Stimulated activated CD8-positive, alpha-beta memory T cell treated with anti-CD3 and anti-CD28 coated beads, Interleukin-4, amount 100 ng/mL, for 4 hours (primary cell): ENCODE results near the gene ENTREP1.
"Not testable (repeated sequence)": the region's sequence is repeated elsewhere in the genome, so short reads cannot be mapped to it uniquely, and the experiment has no call there.

Experiments
- DNase-seq, 2 donors: peaks; one replicate each; pipeline ENCODE4 v3.0.0-alpha.2; 2020; ENCODE audit warnings: low read depth in 2 of 2, low spot score in 1 of 2

Gene ENTREP1, protein sequence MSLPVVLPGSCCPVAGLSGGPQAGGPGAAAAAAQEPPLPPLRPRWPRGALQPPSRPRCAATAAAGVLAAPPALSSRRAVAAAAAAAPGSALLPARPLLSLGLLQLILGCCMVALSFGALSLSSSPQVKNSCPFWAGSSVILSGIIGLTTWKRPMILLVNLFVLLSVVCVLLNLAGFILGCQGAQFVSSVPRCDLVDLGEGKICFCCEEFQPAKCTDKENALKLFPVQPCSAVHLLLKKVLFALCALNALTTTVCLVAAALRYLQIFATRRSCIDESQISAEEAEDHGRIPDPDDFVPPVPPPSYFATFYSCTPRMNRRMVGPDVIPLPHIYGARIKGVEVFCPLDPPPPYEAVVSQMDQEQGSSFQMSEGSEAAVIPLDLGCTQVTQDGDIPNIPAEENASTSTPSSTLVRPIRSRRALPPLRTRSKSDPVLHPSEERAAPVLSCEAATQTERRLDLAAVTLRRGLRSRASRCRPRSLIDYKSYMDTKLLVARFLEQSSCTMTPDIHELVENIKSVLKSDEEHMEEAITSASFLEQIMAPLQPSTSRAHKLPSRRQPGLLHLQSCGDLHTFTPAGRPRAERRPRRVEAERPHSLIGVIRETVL

DNA sequence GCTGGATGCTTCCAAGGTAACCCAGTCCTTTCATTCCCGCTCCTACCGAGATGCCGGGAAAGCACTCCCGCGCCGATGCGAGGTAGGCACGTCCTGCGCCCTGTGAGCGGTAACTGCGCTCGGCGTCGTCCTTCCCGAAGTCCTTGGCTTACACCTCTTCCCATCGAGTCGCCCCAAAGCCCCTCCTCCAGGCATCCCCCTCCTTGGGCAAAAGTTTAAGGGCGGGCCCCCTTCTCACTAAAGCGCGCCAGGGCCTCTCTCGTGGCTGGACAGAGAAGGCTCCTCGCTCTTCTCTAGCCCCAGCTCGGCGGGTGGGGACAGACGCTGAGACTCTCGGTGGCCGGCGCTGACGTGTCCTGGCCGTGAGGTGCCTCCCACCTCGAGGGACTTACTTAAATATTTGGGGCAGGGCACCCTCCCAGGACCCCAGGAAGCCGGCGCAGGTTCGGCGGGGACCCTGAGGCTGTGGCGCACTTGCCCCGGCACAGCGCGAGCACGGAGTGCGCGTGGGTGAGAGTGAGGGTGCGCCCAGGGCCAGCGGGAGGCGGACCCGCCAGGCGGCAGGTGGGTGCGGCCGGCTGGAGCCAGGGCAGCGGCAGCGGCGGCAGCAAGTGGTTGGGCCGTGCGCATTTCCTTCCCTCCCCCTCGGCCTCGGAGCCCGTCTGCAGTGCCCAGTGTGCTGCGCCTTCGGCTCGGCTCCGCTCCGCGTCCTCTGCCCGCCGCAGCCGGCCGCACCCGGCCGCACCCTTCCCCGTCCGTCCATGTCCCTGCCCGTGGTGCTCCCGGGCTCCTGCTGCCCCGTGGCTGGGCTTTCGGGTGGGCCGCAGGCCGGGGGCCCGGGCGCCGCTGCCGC lies at the start of gene ENTREP1:
ENTREP1 (plus strand) TSS at position 667 of the 853 bp plus-strand sequence; CDS start at position 762, 95 bp downstream.
- no peak for DNase-seq

DNA sequence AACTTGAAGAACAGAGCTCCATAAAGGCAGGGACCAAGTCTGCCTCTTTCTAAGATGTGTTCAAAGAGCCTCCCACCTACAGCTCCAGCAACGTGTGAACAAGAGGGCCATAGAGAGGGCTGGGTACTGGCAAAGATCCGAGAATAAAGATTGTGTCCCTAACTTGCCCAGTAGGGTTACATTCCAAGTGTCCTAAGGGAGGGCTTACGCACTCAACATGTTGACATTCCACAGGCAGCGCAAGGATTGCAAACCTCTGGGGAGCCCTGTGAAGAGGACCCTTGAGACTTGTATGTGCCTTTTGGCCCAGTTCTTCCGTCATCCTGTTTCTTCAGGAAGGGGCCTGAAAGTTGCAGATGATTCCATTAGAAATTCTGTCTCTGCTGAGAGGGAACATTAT lies 48.2 kb upstream of the ENTREP1 start:
- no peak for DNase-seq

DNA sequence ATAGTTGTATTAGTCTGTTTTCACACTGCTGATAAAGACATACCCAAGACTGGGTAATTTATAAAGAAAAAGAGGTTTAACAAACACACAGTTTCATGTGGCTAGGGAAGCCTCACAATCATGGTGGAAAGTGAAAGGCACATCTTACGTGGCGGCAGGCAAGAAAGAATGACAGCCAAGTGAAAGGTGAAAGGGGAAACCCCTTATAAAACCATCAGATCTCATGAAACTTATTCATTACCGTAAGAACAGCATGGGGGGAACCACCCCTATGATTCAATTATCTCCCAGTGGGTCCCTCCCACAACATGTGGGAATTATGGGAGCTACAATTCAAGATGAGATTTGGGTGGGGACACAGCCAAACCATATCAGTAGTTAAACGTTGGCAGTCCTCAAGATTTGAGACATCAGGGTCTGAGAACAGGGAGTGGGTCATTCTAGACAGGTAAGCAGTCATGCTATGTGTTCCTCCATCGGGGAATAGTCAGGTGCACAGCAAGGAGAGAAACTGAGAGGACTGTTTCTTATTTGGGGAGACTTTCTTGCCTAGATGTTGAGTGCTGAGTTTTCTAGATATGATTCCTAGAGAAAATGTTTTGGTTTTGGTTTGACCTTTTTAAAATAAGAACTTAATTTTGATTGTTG lies 45.8 kb upstream of the ENTREP1 start:
- DNase-seq, result no peak

DNA sequence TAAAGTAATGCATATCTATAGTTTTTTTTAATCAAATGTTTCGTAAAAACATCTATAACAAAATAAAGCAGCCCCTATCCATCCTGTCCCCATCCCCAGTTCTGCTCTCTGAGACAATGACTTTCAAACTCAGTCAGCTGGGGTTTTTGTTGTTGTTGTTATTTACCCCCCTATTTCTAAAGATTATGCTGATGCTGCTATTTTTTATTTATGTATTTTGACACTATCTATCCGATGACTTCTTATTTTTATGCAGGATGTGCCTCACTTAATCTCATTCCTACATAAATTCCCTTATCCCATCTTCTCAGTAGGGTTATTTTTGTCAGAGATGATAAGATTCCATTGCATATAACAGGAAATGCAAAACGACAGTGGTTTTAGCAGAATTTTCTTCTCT lies 45.3 kb upstream of the ENTREP1 start:
- no peak for DNase-seq

DNA sequence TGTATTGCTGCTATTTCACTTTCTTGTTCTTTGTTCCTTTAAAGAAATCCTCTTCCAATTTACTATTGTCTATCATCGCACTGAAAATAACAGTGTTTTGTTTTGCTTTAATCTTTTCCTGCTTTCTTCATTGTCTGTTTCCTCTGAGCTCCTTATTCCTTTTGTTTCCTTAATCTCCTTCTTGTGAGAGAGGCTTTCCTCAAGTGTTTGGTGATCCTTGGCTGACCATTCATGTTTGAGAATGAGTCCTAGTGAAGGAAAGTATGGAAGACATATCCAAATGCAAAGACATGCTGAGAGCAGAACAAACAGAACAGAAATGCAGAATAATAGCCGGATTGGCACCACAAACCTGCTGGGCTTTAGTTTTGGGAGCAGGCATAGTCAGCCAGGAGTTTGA lies 42.0 kb upstream of the ENTREP1 start:
- no peak for DNase-seq

DNA sequence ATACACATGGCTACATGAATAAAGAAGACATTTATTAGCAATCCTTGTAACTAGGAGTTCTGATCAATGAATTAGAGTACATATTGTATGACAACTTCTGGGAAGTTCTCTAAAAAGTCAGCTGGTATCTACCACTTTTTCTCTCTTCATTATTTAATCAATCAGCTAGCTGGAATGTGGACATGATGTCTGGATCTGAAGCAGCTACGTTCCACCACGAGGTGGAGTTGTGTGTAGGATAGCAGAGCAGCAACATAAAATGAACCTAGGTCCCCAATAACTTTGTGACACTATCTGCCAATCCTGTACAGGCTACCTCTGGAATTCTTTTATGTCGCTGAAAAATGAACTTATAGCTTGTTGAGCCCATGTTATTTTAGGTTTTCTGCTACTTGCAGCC lies 32.9 kb upstream of the ENTREP1 start:
- DNase-seq, result no peak

DNA sequence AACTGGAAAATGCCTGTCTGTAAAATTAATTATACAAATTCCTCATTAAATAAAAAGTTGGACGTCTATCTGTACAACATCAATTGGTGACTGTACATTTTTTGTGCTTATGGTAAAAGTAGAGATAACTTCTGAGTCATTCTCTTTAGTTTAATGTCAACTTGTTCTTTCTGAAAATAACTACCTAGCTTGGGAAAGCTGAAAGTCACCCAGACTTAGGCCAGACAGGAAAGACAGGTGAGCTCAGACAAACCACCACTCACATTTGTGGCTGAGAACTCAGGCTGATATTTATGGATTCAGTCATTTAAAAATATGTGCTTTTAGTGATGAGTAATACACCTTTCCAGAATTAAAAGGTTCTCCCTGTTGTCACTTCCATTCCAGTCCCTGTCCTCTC lies 31.9 kb upstream of the ENTREP1 start:
- DNase-seq, result no peak

DNA sequence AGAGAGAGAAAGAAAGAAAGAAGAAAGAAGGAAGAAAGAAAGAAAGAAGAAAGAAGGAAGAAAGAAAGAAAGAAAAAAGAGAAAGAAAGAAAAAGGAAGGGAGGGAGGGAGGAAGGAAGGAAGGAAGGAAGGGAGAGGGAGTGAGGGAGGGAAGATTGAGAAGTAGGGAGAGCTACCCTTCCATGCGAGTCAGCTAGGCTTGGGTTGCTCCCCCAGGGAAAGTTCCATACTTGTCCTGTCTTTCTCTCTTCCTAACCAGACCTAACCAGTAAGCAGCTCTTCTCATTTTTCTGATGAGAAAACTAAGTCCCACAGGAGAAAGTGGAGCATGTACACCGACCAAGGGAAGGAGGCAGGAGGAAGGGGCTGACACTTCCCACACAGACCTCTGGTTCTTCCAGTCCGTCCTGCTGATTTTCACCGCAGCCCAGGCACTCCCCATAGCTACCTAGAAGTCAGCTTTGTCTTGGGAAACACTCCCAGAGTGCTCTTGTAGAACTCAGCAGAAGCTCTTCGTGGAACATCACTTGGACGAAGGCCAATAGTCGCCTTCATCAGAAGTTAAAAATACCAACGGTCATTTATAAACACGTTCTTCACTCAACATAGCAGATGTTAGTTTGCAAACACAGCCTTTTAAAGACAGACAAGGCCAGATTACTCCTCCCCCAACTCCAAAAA lies 29.0 kb upstream of the ENTREP1 start:
- DNase-seq, result no peak

DNA sequence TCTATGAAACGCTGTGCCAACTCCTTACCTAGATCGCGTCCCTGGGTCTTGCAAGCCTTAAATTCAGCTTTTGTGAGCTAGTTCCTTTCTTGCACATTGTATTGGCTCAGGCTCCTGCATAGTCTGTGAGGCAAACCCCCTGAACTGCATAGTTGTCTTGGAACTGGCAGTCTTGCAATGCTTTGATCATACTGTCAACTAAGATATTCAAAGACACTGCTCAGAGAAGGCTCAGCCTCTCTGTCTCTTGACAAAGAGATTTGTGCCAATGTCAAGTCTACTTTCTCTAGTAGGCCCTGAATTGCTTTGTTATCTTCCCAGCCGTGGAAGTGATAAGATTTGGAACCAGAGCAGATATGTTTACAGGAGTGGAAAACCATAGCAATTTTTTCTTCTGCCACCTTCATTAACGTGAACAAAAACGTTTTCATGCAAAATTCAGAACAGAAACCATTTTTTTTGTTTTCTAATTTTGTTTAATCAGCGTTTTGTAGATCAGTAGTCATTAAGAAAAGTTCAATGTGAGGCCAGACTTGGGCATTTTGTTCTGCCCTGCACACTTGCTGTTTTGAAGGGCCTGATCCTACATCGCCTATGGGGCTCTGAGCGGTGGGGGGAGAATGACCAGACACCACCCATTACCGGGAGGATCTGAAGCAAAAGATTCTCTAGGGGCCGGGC lies 27.6 kb upstream of the ENTREP1 start:
- no peak for DNase-seq

DNA sequence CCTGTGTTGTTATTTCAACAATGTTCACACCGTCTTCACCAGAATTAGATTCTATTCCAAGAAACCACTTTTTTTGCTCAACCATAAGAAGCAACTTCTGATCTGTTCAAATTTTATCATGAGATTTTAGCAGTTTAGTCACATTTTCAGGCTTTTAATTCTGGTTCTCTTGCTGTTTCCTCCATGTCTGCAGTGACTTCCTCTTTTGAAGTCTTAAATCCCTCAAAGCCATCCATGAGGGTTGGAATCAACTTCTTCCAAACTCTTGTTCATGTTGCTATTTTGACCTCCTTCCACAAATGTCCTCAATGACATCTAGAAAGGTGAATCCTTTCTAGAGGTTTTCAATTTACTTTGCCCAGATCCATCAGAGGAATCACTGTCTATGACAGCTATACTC lies 25.7 kb upstream of the ENTREP1 start:
- no peak for DNase-seq

DNA sequence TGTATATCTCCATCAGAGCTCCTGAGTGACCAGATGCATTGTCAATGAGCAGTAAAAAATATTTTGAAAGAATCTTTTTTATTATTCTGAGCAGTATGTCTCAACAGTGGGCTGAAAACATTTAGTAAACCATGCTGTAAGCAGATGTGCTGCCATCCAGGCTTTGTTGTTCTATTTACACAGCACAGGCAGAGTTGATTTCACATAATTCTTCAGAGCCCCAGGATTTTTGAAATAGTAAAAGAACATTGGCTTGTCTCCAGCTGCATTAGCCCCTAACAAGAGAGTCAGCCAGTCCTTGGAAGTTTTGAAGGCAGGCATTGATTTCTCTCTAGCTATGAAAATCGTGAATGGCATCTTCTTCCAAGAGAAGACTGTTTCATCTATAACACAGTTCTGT lies 25.2 kb upstream of the ENTREP1 start:
- no peak for DNase-seq

DNA sequence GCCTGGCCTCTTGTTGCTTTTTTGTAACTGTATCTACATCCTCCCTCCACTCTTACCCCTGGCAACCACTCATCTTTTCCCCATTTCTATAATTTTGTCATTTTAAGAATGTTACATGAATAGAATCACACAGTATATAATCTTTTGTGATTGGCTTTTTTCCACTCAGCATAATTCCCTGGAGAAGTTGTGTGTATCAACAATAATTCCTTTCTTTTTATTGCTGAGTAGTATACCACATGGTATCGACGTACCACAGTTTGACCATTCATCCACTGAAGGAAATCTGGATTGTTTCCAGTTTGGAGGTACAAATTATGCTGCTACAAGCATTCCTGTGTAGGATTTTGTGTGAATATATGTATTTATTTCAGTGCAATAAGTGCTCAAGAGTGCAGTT lies 21.7 kb upstream of the ENTREP1 start:
- no peak for DNase-seq

DNA sequence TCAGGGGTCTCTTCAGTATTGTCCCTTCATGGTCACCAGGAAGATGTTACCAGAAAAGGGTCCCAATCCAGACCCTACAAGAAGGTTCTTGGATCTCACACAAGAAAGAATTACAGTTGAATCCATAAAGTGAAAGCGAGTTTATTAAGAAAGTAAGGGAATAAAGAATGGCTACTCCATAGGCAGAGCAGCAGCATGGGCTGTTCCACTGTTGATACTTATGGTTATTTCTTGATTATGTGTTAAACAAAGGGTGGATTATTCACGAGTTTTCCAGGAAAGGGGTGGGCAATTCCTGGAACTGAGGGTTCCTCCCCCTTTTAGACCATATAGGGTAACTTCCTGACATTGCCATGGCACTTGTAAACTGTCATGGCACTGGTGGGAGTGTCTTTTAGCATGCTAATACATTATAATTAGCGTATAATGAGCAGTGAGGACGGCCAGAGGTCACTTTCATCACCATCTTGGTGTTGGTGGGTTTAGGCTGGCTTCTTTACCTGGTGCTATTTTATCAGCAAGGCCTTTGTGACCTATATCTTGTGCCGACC lies 18.0 kb upstream of the ENTREP1 start:
- DNase-seq, result not testable (repeated sequence)

DNA sequence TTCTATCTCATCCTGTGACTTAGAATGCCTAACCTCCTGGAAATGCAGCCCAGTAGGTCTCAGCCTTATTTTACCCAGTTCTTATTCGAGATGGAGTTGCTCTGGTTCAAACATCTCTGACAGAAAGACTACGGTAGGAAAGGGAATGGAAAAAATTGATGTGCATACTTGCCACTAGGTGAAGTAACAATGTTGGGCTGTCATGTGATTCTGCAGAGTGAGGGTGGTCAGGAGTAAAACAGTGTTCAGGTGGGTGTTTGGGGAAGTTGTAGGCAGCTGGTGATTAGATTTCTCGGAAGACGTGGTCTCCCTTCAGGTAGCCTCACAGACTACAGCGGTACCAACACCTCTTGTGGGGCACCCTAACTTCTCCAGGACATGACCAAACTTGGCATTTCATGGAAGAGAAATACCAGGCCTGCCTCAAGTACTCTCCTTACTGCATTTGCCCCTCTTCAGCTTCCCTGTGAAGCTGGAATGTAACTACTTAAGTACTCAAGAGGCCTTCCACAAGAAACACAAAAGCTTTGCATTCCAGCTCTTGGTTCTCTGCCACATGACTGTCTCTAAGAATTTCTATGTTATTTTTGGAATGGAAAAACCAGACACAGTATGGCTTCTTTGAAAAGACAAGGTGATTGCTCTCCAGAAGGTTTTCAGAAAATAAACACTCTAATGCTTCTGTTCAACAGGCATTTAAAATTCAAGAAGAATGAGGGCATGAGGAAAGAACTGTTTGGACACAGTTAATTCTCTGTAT lies 17.4 kb upstream of the ENTREP1 start:
- no peak for DNase-seq

DNA sequence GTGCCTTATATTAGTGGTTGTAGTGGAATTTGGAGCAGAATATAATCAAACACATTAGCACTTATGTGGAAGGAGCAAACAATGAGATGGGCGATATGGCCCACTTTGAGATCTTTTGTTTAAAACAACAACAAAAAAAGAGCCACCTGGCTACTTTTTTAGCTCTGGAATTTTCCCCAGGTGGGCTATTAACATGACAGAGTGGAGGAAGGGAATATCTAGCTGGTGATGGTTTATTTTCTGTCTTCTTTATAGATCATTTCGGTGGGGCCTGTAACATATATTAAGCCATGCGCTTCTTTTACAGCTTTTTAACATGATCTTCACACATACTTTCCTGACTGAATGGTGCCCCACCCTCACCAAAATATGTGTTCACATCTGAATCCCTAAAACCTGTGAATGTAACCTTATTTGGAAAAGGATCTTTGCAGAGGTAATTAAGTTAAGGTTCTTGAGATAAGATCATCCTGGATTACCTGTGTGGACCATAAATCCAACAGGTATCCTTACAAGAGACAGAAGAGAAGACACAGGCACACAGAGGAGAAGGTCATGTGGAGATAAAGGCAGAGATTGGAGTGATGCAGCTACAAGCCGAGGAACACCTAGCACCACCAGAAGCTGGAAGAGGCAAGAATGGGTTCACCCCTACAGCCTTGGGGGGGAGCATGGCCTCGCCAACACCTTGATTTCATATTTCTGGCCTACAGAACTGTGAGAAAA lies 16.6 kb upstream of the ENTREP1 start:
- no peak for DNase-seq

DNA sequence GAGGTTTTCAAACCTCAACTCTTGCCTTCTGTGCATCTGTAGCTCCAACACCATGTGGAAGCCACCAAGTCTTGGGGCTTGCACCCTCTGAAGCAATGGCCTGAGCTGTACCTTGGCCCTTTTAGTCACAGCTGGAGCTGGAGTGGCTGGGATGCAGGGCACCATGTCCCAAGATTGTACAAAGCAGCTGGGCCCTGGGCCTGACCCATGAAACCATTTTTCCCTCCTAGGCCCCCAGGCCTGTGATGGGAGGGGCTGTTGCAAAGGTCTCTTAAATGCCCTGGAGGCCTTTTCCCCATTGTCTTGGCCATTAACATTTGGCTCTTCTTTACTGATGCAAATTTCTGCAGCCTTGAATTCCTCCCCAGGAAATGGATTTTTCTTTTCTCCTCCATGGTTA lies 11.8 kb upstream of the ENTREP1 start:
- no peak for DNase-seq

DNA sequence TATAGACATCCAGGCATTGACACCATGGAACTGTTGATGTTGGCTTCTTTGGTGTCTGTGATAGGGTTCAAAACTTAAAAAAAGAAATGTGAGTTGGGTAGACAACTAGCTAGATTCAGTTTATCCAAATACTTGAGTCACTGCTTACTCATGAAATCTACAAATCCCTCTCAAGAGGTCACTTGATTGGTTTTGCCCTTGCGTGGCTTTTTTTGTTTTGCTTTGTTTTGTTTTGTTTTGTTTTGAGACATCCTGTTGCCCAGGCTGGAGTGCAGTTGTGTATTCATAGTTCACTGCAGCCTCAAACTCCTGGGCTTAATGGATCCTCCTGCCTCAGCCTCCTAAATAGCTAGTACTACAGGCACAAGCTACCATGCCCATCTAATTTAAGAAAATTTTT lies 10.5 kb upstream of the ENTREP1 start:
- DNase-seq, result no peak

DNA sequence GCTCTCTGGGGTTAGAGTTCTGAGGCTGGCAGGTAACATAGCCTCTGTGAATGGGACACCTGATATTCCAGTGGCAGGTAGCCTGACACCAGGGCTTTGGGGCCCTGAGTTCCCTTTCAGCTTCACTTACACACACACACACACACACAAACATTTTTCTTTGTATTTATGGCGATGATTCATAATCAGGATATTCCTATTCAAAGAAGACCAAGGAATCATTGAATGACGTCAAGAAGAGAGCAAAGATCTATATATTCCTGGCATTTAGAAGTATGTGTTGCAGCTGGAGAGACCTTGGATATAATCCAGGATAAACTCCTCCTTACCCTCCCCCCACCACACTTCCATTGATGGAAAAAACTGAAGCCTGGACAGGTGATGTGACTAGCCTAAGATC lies 7.9 kb upstream of the ENTREP1 start:
- DNase-seq, result no peak

DNA sequence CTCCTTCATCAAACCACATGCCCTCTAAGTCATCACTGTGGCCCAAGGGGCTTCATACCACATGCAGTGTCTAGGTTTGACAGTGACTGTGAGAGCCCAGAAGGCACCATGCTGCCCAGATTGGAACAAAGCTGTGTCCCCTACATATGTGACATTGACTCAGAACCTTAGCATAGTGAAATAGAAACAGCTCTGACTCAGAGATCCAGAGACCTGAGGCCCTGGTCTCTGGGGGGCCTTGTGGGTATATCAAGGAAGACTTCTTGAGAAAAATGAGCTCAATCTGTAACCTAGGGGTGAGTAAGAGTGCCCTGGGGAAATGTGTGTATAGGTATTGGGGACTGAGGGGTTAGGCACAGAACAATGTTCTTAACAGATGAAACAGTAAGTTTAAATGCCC lies 7.1 kb upstream of the ENTREP1 start:
- DNase-seq, result no peak
